Measurements from ENCODE around the gene SCAMP3. TPM values are rescaled to one million over a fixed set of nuclear protein-coding genes. Genes with fewer than 3 reads are reported as not detected.
"Not testable (repeated sequence)": the region's sequence is repeated elsewhere in the genome, so short reads cannot be mapped to it uniquely, and the experiment has no call there.

SCAMP3 gene
- total and polyA plus RNA-seq, 4 donors, result 14.9 to 47.0 (median 31.7) TPM

- WGBS, result 92% methylated on average over 17 of the region's 17 CpGs
- no peaks in the 10 kb centered on the region for H3K9me3 ChIP-seq (ENCODE audit: control insufficient read depth in 4 of 4, low read length in 3 of 4)
- no peak overlapping the region for H3K4me3 ChIP-seq (ENCODE audit: low read depth in 1 of 3, low read length in 3 of 3)
- H3K4me1 ChIP-seq (ENCODE audit: control insufficient read depth in 4 of 4, insufficient read depth in 4 of 4, low read length in 3 of 4), result peaks cover 0 to 15% (median 2%) of the 10 kb centered on the region in 4 donors
- peaks cover 0 to 52% (median 29%) of the 10 kb centered on the region in 4 donors for H3K36me3 ChIP-seq (ENCODE audit: control insufficient read depth in 4 of 4, insufficient read depth in 3 of 4, low read depth in 1 of 4, low read length in 3 of 4)
- no peak overlapping the region for H3K27ac ChIP-seq (ENCODE audit: low read depth in 1 of 2, low read length in 2 of 2)
- no peak for TF ChIP-seq RAD21 (IDR thresholded peaks at IDR 0.05)
- no peak for TF ChIP-seq REST (IDR thresholded peaks at IDR 0.05)
- TF ChIP-seq SP1 (IDR thresholded peaks at IDR 0.05), result no peak
- no peak for TF ChIP-seq JUND (IDR thresholded peaks at IDR 0.05)
- TF ChIP-seq CTCF (IDR thresholded peaks at IDR 0.05; ENCODE audit: low read depth, low read length, missing input control), result no peak
- no peak for TF ChIP-seq RXRA (IDR thresholded peaks at IDR 0.05)
- no peak for TF ChIP-seq FOXA2 (IDR thresholded peaks at IDR 0.05)
- no peak for TF ChIP-seq HNF4A (conservative IDR thresholded peaks at IDR 0.05)
- no peak for TF ChIP-seq NR2F2 (IDR thresholded peaks at IDR 0.05)
- no peak for TF ChIP-seq YY1 (IDR thresholded peaks at IDR 0.05)
- no peak for TF ChIP-seq EGR1 (IDR thresholded peaks at IDR 0.05; ENCODE audit: low read depth in 2 of 2)
- TF ChIP-seq ATF3 (IDR thresholded peaks at IDR 0.05), result no peak
- H3K27me3 ChIP-seq (ENCODE audit: control insufficient read depth in 4 of 4, insufficient read depth in 4 of 4, low read length in 3 of 4), result no peaks in the 10 kb centered on the region
- H3K9ac ChIP-seq (ENCODE audit: low read depth in 1 of 2, low read length in 2 of 2), result no peak overlapping the region
- no peak for DNase-seq (ENCODE audit: low spot score)
Measured at GRCh38 chr1:155293086-155293749, 31.1 kb upstream of the SCAMP3 start.

DNA sequence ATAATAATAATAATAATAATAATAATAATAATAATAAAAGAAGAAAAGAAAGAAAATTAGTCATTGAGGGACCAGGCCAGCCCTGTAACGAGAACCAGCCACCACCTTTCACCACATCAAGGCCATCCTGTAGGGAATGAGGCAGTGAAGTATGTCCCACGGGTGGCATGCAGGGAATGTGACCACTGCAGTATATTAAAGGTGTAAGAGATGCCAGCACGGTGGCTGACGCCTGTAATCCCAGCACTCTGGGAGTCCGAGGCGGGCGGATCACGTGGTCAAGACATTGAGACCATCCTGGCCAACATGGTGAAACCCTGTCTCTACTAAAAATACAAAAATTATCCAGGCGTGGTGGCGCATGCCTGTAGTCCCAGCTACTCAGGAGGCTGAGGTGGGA lies 28.8 kb upstream of the SCAMP3 start:
- not testable (repeated sequence) for DNase-seq (ENCODE audit: low spot score); H3K9ac ChIP-seq (ENCODE audit: low read depth in 1 of 2, low read length in 2 of 2); H3K27ac ChIP-seq (ENCODE audit: low read depth in 1 of 2, low read length in 2 of 2); H3K9me3 ChIP-seq (ENCODE audit: control insufficient read depth in 4 of 4, low read length in 3 of 4); H3K4me3 ChIP-seq (ENCODE audit: low read depth in 1 of 3, low read length in 3 of 3); H3K27me3 ChIP-seq (ENCODE audit: control insufficient read depth in 4 of 4, insufficient read depth in 4 of 4, low read length in 3 of 4)
- Histone ChIP-seq H3K4me1 (ENCODE audit: control insufficient read depth in 4 of 4, insufficient read depth in 4 of 4, low read length in 3 of 4) (peaks cover 0 to 21% (median 5%) of the 10 kb centered on the region in 4 donors), H3K36me3 (ENCODE audit: control insufficient read depth in 4 of 4, insufficient read depth in 3 of 4, low read depth in 1 of 4, low read length in 3 of 4) (peaks cover 0 to 50% (median 28%) of the 10 kb centered on the region in 4 donors)
- 94% methylated on average over 10 of the region's 10 CpGs for WGBS
